Kasumi-1 (cell line): ENCODE measurements around the gene MAPRE3.

ENCODE experiments used
- DNase-seq, 2 experiments: peaks; one replicate each; lab custom pipeline; 2025; lab: John Stamatoyannopoulos, UW

Gene MAPRE3

DNA sequence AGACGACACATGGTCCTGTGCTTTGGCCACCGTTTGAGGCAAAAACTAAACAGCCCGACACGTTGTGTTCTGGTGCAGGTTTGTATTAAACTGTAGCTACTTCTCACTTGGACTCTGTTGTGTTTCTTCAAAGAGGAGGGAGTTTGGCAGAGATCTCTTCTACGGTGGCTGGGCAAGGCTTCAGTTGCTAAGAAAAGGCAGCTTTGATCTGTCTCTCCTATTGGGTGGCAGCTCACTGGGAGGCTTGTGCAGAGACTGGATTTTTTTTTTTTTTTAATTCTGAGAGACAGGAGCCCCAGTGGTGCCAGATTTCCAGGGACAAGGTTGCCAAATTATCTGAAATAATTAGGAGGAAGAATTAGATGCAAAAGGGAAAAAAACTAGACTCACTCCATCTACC lies 20.2 kb upstream of the MAPRE3 start:
- DNase-seq, result no peak

DNA sequence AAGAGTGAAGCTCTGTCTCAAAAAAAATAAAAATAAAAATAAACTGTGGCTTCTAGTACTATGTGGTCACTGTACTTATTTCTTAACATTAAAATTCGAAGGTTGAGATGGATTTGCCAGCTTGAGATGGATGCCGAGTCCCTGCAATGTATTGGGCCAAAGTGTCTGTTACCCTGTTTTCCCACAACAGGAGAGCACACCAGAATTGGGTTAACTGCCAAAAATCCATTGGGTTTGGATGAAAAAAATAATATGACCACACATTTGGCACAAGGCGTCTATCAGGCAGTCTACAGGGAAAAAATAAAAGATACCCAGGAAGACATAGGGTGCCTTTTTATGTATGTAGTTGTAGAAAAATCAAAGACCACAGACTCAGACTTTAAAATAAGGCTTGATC lies 19.2 kb upstream of the MAPRE3 start:
- DNase-seq, result no peak

GRCh38 chr2:26952374-26952773 lies 18.1 kb upstream of the MAPRE3 start:
- no peak for DNase-seq

DNA sequence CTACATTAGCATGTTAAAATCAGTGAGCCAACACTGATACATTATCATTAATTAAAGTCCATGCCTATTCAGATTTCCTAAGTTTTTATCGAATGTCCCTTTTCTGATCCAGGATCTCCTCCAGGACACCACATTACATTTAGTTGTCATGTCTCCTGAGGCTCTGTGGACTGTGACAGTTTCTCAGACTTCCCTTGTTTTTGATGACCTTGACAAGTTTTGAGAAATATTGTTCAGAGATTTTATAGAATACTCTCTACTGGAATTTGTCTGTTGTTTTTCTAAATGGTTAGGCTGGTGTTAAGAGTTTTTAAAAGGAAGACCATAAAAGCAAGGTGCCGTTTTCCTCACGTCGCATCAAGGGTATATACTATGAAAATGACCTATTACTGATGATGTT lies 16.3 kb upstream of the MAPRE3 start:
- DNase-seq, result no peak

DNA sequence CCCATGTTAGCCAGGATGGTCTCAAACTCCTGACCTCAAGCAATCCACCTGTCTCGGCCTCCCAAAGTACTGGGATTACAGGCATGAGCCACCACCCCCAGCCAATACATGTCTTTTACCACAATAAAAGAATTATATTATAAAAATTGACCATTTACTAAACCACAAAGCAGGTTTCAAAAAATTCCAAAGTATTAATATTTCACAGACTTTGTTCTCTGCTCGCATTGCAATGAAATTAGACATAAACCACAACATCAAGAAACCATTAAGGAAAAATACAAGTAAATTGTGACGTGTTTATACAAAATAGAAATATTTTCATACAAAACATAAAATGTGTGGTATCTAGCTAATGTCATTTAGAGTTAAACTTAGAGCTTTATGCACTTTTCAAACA lies 13.4 kb upstream of the MAPRE3 start:
- DNase-seq, result no peak

DNA sequence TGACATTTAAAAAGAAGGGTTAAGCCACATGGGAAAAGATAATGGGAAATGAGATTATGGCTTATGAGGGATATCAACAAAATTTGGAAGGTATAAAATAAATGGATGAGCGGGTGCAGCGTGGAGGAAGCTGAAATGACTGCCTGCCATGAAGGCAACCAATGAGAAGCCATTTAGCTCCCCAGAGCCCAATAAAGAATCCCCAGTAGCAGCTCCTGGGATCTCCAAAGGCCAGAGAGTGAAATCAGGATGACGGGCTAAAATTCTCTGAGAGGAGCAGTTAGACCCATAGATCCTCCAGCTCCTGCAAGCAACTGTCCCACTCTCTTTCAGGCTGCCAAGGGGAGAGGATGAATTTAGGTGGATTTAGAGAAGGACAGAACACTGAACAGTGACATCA lies 12.9 kb upstream of the MAPRE3 start:
- no peak for DNase-seq

DNA sequence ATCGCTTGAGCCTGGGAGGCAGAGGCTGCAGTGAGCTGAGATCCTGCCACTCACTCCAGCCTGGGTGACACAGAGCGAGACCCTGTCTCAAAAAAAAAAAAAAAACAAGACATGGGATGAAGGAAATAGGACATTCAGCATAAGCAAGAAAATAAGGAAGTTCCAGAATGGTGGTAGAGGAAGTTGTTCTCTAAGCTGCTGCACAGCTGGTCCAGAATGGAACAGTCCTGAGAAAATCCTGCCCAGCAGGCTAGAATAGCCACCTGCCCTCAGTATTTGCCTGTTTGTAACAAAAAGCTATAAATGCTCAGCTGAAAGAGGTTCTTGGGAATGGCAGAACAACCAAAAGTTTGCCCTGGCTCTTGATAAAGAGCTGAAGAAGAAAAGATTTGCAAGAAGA lies 11.1 kb upstream of the MAPRE3 start:
- peak; percentile 49 to 60 for DNase-seq

DNA sequence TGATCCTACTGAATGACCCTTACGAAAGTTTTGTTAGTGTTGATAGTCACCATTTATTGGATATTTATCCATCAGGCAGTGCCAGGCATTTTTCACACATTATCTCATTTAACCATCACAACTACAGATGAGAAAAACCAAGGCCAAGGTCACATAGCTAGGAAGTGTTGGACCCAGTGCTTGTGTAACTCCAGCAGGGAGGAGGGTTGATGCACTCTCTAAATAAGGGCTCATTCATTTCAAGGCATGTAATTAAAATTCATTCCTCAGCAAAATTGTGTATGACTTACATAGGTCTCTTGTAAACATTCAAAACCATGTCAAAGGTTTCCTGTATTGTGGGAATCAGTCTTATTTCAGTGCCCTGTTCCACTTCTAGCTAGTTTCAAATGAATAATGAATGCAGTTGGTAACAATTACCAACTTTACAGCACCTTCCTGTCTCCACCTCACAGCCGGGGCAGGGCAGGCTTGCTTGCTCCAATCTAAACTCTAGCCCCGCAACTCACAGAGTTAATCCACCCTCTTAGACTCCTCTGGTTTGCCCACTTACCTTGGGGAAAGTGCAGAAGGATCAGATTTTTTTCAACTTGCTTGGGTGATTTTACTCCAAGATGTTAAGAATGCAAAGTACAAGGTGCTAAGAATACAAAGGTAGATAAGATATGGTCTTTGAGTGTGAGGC lies 5.8 kb upstream of the MAPRE3 start:
- DNase-seq, result no peak

GRCh38 chr2:26968001-26968400 lies 2.4 kb upstream of the MAPRE3 start:
- DNase-seq, result no peak

GRCh38 chr2:26969077-26969844 lies 1.2 kb upstream of the MAPRE3 start:
- no peak for DNase-seq

- no peak for DNase-seq
Measured at GRCh38 chr2:26970928-26971627, 641 bp downstream of the MAPRE3 start.

DNA sequence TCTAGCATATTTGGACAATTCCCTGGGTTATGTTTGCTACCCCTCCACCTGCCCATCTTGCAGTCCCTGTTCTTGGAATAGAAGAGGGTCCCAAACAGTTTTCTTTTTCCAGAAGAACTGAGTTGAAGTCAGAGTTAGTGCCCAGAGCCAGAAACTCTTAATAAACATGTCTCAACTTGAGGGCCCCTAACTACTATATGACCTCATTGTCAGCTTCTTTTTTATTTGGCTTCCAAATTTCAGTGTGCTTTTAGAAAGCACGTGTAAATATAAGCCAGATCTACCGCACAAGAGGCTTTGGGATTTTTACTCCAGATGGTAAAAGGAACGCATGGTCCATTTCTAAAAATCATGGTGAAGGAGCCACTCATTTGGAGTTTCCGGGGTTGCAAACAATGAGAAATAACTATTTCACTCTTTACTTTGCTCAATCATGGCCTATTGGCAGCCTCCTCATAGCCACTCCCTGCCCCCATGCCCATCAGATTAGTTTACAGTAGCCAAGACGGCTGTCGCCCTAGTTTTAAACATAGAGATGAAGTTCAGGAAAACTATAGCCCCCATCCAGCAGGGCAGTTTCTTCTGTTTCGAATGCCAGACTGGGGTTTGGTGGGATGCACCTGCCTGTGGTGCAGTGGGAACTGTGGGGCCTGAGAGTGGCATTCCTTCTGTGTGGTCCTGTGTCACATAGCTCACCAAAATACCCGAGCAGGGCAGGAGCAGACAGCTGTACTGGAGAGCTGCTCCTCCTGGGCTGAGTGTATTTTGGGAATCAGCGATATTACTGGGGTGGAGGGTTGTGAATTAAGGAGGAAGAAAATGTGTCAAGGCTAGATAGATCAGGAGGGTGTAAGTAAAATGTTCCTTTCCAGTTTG lies 1.7 kb downstream of the MAPRE3 start:
- no peak for DNase-seq

- no peak for DNase-seq
Measured at GRCh38 chr2:26974352-26974751, 3.9 kb downstream of the MAPRE3 start.

DNA sequence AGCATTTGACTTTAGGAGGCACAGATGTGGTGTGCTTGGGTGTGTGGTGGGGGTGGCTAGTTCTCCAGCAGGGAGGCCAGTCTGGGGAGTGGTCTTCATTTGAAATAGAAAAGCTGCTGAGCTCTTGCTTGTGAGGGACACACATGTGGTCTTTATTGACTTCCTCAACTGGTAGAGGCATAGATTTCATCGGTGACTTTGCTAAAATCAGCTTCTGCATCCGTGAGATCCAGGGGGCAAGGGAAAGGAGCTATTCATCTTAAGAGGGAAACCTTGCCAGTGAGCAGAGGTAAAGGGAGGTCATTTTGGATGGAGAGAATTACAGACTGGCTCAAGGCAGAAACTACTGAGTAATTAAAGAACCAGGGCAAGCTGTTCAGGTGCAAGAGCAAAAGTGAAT lies 4.7 kb downstream of the MAPRE3 start:
- no peak for DNase-seq

DNA sequence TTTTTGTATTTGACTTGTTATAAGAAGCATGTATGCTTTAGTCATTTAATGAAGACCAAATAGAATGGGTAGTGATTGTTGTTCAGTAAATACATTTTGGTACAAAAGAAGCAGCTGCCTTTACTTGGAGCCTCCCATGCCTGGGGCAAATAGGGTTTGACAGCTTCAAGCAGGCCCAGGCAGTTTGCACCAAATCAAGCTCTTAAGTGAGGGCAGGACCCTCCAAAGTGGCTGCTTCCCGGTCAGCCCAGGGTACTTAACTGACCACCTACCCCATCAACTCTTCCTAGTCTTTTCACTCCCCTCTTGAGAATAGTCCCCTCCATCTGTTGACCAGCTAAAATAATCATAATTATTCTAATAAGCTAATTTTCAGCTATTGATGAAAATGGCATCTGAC lies 5.2 kb downstream of the MAPRE3 start:
- no peak for DNase-seq

DNA sequence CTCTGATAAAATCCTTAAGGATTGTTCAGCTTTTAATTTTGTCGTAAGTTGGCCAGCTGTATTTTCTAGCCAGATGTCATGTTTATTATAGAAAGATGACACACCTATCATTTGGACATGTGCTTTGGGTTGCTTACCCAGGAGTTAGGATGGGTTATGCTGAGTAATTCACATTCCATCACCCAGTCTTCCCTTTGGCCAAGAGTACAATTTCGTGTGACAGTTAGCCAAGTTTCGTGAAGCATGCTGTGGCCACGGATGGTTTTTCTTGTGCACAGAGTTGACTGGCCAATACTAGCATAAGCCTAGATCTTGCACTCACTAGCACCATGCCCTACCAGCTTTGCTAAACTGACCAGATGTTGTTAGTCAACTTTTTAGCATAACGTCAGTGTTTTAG lies 5.8 kb downstream of the MAPRE3 start:
- no peak for DNase-seq

DNA sequence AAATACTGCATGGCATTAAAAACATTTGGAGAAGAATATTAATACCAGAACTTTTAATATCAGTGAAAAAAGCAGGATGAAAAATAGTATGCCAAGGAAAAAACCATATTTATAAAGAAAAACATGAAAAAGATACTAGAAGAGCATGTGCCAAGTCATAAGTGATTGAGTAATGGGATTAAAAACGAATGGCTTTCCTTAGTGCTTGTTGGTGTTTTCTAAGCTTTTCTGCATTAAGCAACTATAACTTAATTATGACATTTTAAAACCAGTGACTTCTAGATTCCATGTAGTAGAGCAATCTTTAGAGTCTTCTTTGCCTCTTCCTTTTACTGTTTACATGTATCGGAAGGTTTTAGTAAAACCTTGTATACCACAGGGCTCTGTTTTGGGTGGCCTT lies 6.6 kb downstream of the MAPRE3 start:
- no peak for DNase-seq

GRCh38 chr2:26978061-26978596 lies 7.7 kb downstream of the MAPRE3 start:
- no peak for DNase-seq

- DNase-seq, result no peak
Measured at GRCh38 chr2:26979741-26980140, 9.3 kb downstream of the MAPRE3 start.

DNA sequence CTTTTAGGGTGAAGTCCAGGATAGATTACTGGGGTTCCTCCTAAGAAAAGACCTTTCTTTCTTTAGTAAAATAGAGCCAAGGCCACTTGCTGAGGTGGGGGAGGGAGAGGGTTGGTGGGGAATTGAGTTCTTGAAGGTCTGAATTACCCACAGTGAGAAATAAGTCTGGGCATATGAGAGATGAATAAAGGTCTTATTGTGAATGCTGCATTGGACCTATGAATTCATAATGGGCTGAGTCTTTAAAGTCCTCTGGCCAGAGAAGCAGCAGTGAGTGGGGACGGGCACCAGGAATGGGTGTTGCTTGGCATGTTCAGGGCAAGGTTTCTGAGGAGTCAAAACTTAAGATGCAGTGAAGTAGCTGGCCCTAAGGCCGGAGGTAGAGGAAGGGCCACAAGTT lies 10.5 kb downstream of the MAPRE3 start:
- DNase-seq, result no peak

- peak; percentile 52 to 72 for DNase-seq
Measured at GRCh38 chr2:26982102-26982742, 11.8 kb downstream of the MAPRE3 start.
